Measurements from ENCODE around the gene E2F8. TPM values are rescaled to one million over a fixed set of nuclear protein-coding genes. Genes with fewer than 3 reads are reported as not detected.

Gene E2F8
- polyA plus RNA-seq, 3 donors, result not detected

- Histone ChIP-seq H3K79me2 (ENCODE audit: insufficient read depth, low read length) (no peaks in the 10 kb centered on the region), H3K4me2 (replicated peaks; ENCODE audit: extremely low read depth, low read length, poor library complexity, severe bottlenecking) (no peak overlapping the region), H3K4me3 (replicated peaks in 1 of 3; ENCODE audit: low read depth in 2 of 3, low read length in 3 of 3) (no peak overlapping the region), H3K9ac (ENCODE audit: insufficient read depth, low read length, poor library complexity, severe bottlenecking) (no peak overlapping the region), H3K36me3 (replicated peaks in 1 of 2; ENCODE audit: control insufficient read depth in 1 of 2, insufficient read depth in 2 of 2, low read length in 2 of 2) (no peaks in the 10 kb centered on the region), H3K27ac (ENCODE audit: low read depth in 1 of 2, low read length in 2 of 2) (no peak overlapping the region), H3K4me1 (ENCODE audit: control insufficient read depth in 1 of 2, insufficient read depth in 2 of 2, low read length in 2 of 2) (no peaks in the 10 kb centered on the region), H2AFZ (ENCODE audit: insufficient read depth, low read depth, low read length, poor library complexity, severe bottlenecking) (no peak overlapping the region), H4K20me1 (ENCODE audit: insufficient read depth, low read length) (no peaks in the 10 kb centered on the region), H3K9me3 (replicated peaks in 1 of 2; ENCODE audit: control insufficient read depth in 1 of 2, insufficient read depth in 1 of 2, low read length in 2 of 2) (no peaks in the 10 kb centered on the region), H3K27me3 (ENCODE audit: control insufficient read depth in 2 of 2, insufficient read depth in 2 of 2, low read length in 2 of 2) (no peaks in the 10 kb centered on the region)
- TF ChIP-seq CTCF (IDR thresholded peaks at IDR 0.05), result no peak
- no peak for DNase-seq
- WGBS (ENCODE audit: insufficient coverage), result 77% methylated on average over 4 of the region's 5 CpGs
- no peaks in the 10 kb centered on the region for H3K4me1 Mint-ChIP-seq
- no peaks in the 10 kb centered on the region for H3K36me3 Mint-ChIP-seq
- H3K27ac Mint-ChIP-seq, result no peak overlapping the region
- H3K4me3 Mint-ChIP-seq, result no peak overlapping the region
- H3K9me3 Mint-ChIP-seq, result no peaks in the 10 kb centered on the region
- peaks cover 0 to 4% (median 0%) of the 10 kb centered on the region in 3 donors for H3K27me3 Mint-ChIP-seq (ENCODE audit: low read depth in 3 of 3)
- intact Hi-C loops (cut with micrococcal nuclease), result no loop called here
Measured at GRCh38 chr11:19187114-19187832, 53.5 kb downstream of the E2F8 start.

- Histone ChIP-seq H3K27me3 (ENCODE audit: control insufficient read depth in 2 of 2, insufficient read depth in 2 of 2, low read length in 2 of 2) (no peaks in the 10 kb centered on the region), H3K36me3 (replicated peaks in 1 of 2; ENCODE audit: control insufficient read depth in 1 of 2, insufficient read depth in 2 of 2, low read length in 2 of 2) (no peaks in the 10 kb centered on the region), H3K4me1 (ENCODE audit: control insufficient read depth in 1 of 2, insufficient read depth in 2 of 2, low read length in 2 of 2) (no peaks in the 10 kb centered on the region), H3K9me3 (replicated peaks in 1 of 2; ENCODE audit: control insufficient read depth in 1 of 2, insufficient read depth in 1 of 2, low read length in 2 of 2) (no peaks in the 10 kb centered on the region), H3K27ac (ENCODE audit: low read depth in 1 of 2, low read length in 2 of 2) (no peak overlapping the region), H3K9ac (ENCODE audit: insufficient read depth, low read length, poor library complexity, severe bottlenecking) (no peak overlapping the region), H3K79me2 (ENCODE audit: insufficient read depth, low read length) (no peaks in the 10 kb centered on the region), H4K20me1 (ENCODE audit: insufficient read depth, low read length) (no peaks in the 10 kb centered on the region), H3K4me3 (replicated peaks in 1 of 3; ENCODE audit: low read depth in 2 of 3, low read length in 3 of 3) (no peak overlapping the region), H2AFZ (ENCODE audit: insufficient read depth, low read depth, low read length, poor library complexity, severe bottlenecking) (no peak overlapping the region), H3K4me2 (replicated peaks; ENCODE audit: extremely low read depth, low read length, poor library complexity, severe bottlenecking) (no peak overlapping the region)
- Mint-ChIP-seq H3K4me1 (no peaks in the 10 kb centered on the region), H3K9me3 (no peaks in the 10 kb centered on the region), H3K4me3 (no peak overlapping the region), H3K27ac (no peak overlapping the region), H3K36me3 (no peaks in the 10 kb centered on the region), H3K27me3 (ENCODE audit: low read depth in 3 of 3) (peaks cover 0 to 3% (median 0%) of the 10 kb centered on the region in 3 donors)
- intact Hi-C loops (cut with micrococcal nuclease), result no loop called here
- no peak for TF ChIP-seq CTCF (IDR thresholded peaks at IDR 0.05)
- no peak for DNase-seq
- WGBS (ENCODE audit: insufficient coverage), result 58% methylated on average over 3 of the region's 6 CpGs
Measured at GRCh38 chr11:19185516-19186052, 55.2 kb downstream of the E2F8 start.
